Stimulated activated CD4-positive, alpha-beta T cell treated with anti-CD3 and anti-CD28 coated beads, Interleukin-4, amount 100 ng/mL, for 48 hours (primary cell): ENCODE results near the gene DCTN3.

Experiments used
- DNase-seq, 2 donors: peaks; one replicate each; pipeline ENCODE4 v3.0.0-alpha.2; 2020; ENCODE audit warnings: low read depth in 2 of 2

DCTN3 gene

GRCh38 chr9:34573599-34574325 is 46.5 kb downstream of the DCTN3 start:
- DNase-seq: no peak

- DNase-seq: no peak
Measured at GRCh38 chr9:34572628-34573027, 47.7 kb downstream of the DCTN3 start.

DNA sequence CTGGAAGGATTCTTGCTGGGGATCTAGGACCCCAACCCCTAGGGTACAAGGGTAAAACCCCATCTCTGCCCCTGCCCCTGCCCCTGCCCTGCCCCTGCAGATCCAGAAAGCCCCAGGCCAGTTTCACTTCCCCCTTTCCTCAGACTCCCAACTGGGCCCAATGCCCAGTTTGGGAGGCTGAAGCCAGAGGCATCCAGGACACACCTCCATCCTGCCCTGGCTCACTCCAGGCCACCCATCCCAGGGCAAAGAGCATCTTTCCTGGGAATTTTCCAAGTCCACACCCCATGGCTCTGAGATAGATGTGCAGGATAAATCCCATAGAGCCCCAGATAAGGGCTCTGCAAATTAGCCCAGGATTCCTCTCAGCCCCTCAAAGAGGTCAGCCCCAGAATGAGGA is 48.2 kb downstream of the DCTN3 start:
- DNase-seq: no peak

DNA sequence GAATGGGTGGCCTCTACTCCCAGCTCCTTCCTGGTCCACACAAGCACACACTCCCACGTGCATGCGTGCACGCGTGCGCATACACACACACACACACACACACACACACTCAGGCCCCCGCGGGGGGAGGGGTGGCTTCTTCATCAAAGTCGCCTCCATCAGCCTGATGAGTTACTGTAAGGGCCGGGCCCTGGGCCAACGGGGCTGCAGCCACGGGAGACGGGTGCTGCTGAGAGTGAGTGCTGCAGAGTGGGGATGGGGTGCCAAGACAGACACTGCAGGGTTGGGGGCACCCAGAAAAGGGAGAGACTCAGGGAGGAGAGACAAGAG is 48.8 kb downstream of the DCTN3 start:
- no peak for DNase-seq

DNA sequence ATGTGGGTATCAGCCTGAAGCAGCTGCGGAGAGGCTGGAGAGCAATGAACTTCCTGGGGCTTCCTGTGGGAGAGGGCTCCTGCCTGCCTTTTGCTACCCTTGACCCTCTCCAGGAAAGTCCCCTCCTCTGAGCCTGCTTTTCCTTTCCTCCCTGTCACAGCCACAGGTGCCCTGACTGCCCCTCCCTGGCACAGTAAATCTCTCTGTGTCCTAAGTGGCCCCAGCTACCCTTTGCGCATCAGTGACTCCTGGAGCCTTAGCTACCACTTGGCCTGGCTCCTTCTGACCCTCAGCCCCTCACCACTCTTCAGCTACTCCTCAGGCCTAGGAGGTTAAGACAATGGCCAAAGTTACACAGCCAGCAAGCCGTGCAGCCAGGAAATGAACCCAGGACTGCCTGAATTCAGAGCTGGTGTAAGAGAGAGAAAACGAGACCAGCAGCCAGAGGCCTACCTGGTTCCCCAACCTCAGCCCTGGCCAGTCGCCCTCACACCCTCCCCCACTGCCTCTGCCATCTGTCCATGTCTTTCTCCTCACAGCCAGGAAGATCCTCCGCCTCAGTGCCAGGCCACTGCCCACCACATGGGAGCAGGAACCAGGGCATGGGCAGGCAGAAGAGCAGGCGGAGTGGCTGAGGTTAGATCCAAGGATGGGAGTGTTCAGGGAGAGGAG is 49.4 kb downstream of the DCTN3 start:
- DNase-seq: no peak

- DNase-seq: no peak
Measured at GRCh38 chr9:34570376-34570775, 49.9 kb downstream of the DCTN3 start.

DNA sequence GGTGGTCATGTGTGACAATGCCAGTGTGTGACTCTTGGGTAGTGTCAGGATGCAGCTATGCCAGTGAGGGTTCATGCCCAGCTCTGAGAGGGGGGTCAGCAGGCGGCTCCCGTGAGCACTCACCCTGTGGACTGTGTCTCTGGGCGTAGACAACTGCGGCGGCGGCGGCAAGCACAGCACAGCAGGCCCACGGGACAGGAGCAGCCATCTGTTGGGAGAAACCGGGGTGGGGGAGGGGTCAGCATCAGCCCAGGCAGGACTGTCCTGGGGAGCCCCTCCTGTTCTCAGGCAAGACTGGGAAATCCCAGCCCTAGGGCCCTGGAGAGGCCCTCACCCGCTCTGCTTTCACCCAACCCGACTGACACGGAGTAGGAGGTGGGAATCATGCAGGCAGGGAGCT is 51.5 kb downstream of the DCTN3 start:
- DNase-seq: no peak

DNA sequence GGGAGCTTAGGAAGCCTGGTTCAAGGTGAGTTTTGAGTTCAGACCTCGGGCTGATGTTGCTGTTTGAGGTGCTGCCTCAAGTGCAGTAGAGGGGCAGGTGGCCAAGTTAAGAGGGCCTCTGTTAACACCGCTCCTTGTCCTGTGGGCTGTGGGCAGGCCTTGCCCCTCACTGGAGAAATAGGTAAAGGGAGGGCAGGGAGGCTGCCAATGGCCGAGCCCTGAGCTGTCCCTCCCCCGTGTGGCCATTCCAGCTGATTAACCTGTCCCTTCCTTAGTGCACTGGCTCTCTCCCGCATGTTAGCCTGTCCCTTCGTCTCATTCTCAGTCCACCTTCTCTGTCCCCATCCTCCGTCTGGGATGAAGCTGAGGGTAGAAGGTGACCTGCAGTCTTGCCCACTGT is 52.2 kb downstream of the DCTN3 start:
- DNase-seq: no peak

GRCh38 chr9:34566972-34567371 is 53.3 kb downstream of the DCTN3 start:
- DNase-seq: no peak

GRCh38 chr9:34566322-34566721 is 54.0 kb downstream of the DCTN3 start:
- no peak for DNase-seq

- DNase-seq: no peak
Measured at GRCh38 chr9:34565856-34566255, 54.4 kb downstream of the DCTN3 start.

DNA sequence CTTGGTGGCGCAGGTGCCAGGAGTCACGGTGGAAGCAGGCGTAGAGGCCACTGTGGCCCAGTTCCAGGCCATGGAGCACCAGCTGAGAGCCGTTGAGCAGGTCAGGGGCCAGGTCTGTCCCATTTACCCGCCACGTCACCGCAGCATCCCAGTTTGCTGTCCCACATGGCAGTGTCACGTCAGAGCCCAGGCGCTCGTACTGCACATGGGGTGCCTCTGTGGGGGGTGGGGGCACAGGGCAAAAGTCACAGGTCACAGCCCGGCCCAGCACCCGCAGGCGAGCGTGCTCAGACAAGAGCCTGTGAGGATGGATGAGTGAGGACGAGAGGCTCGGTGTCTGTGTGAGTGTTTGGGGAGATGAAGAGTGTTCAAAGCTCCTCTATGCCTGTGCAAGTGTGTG is 55.7 kb downstream of the DCTN3 start:
- DNase-seq: no peak
